Uterus (tissue), 4 donors: ENCODE results near the gene TMEM14A. TPM values are rescaled to one million over a fixed set of nuclear protein-coding genes. Genes with fewer than 3 reads are reported as not detected.
A peak's percentile ranks its signal among the peaks of the same experiment; 100 is the strongest.

Experiments used
- DNase-seq, 2 donors: peaks; one replicate each; pipeline ENCODE4 v3.0.0-alpha.2; 2019 to 2020
- H3K27ac ChIP-seq, 2 donors: fragments of 200-600 bp; sonication (generic); 1 replicate in 1 of 2; 2 replicates in 1 of 2; pipeline ENCODE4 v1.5.1; 2016 to 2018
- H3K27me3 ChIP-seq, 2 donors: fragments of 200-600 bp; sonication (generic); one replicate each; pipeline ENCODE4 v1.5.1; 2018 to 2019; ENCODE audit warnings: control low read depth in 1 of 2
- H3K36me3 ChIP-seq, 2 donors: fragments of 200-600 bp; sonication (generic); one replicate each; pipeline ENCODE4 v1.5.1; 2019; ENCODE audit warnings: control low read depth in 1 of 2
- H3K4me1 ChIP-seq, 2 donors: fragments of 200-600 bp; sonication (generic); one replicate each; pipeline ENCODE4 v1.5.1; 2018 to 2019; ENCODE audit warnings: control low read depth in 1 of 2
- H3K4me3 ChIP-seq, 2 donors: fragments of 200-600 bp; sonication (generic); 1 replicate in 1 of 2; 2 replicates in 1 of 2; pipeline ENCODE4 v1.5.1; 2018 to 2019; ENCODE audit warnings: mild to moderate bottlenecking in 1 of 2
- H3K9me3 ChIP-seq, 2 donors: fragments of 200-600 bp; sonication (generic); one replicate each; pipeline ENCODE4 v1.5.1; 2019; ENCODE audit warnings: control low read depth in 1 of 2
- CTCF ChIP-seq, 4 experiments: fragments of 200-600 bp in 2 of 4; fragments of 450-650 bp in 2 of 4; sonication (generic) in 2 of 4; IDR thresholded peaks; one replicate each; pipeline ENCODE4 v1.5.1; 2016 to 2019; ENCODE audit warnings: antibody characterized with exemption in 4 of 4, mild to moderate bottlenecking in 2 of 4, moderate library complexity in 1 of 4
- POLR2A ChIP-seq, 2 donors: fragments of 450-650 bp; IDR thresholded peaks; one replicate each; pipeline ENCODE4 v1.6.1; 2016; ENCODE audit warnings: antibody characterized with exemption in 2 of 2, mild to moderate bottlenecking in 1 of 2, moderate library complexity in 1 of 2
- intact Hi-C: fragments of 100-400 bp; cut with DNase I; formaldehyde crosslinking; loops from one replicate; pipeline ENCODE4 v1.15.1; 2023; ENCODE audit warnings: low total_unique reads
- total RNA-seq, 4 donors: library from RNA; depleted of rRNA in 3 of 4; stranded (reverse); fragments of >200 nt in 3 of 4; gene quantifications; one replicate each; pipeline versions ENCODE4 v1.1.0 to v1.2.4, GENCODE V29; 2014 to 2023
- donor health status: DM: yes; HTN: yes; CAD: no.

Gene TMEM14A
- total RNA-seq, 4 donors from 2014 or later: 9.5 to 65.0 (median 32.8) TPM

DNA sequence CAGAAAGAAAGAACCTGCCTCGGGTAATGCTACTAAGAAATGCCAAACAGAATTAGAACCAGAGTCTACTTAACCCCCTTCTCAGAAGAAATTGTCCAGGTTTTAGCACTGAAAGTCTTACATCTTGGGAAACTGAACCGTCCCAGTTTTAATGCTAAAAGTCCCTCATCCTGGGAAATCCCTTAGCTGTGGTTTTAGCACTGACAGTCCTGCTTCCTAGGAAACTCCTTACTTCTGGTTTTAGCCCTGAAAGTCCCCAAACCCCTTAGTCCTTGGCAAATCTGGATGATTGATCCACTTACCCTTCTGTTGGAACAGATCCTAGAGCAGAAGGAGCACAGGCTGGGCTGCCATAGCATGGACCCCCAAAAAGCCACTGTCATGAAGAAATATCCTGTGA lies 4.8 kb upstream of the TMEM14A start:
- Histone ChIP-seq H3K9me3 (no peaks in the 10 kb centered on the region), H3K27ac (no peak overlapping the region), H3K36me3 (no peaks in the 10 kb centered on the region), H3K4me3 (no peak overlapping the region), H3K4me1 (no peaks in the 10 kb centered on the region), H3K27me3 (no peaks in the 10 kb centered on the region)
- intact Hi-C loops: loop anchor here (10.0 kb wide), 1 partner anchor 71 kb away; no protein-coding TSS in a partner anchor
- DNase-seq: no peak
- TF ChIP-seq POLR2A (IDR thresholded peaks at IDR 0.05): no peak

DNA sequence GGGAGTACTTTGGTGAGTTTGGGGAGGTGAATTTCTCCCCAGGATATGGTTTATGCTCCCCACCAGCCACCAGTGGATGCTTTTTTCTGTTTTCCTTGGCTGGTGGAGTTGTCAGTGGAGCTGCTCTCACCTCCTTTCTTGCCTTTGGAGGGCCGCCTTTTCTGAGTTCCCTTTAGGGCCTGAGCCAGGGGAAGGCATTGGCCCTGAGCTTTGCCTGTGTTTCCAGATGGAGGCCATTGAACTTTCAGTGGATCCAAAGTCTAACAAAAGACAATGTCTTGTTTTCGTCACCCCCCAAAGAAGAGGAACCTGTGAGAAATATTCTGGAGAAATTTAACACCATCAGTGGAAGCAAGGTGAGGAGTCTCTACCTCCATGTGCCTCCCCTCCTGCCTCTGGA lies 4.4 kb upstream of the TMEM14A start:
- Histone ChIP-seq H3K4me3 (no peak overlapping the region), H3K4me1 (no peaks in the 10 kb centered on the region), H3K36me3 (no peaks in the 10 kb centered on the region), H3K27me3 (no peaks in the 10 kb centered on the region), H3K27ac (no peak overlapping the region), H3K9me3 (no peaks in the 10 kb centered on the region)
- TF ChIP-seq CTCF (IDR thresholded peaks at IDR 0.05) (no peak), POLR2A (IDR thresholded peaks at IDR 0.05) (no peak)
- no peak for DNase-seq
- intact Hi-C loops: loop anchor here (10.0 kb wide), 1 partner anchor 72 kb away; no protein-coding TSS in a partner anchor

DNA sequence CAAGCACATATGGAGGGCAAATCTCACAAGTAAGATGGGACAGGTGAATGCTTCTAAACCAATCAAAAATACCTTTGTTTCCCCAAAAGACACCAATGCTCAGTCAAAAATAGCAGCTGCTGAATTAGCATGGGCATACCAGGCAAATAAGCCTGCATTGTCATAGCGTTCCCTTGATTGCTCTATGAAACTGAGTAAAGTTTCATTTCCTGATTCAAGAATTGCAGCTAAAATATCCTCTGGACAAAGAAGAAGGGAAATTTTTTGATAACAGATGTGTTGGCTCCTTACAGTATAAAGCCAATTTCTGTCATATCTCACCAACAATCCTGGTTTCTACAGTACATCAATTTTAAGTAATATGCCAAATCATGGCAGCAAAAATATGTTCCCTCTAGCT lies 3.3 kb upstream of the TMEM14A start:
- H3K9me3 ChIP-seq: no peaks in the 10 kb centered on the region
- H3K4me1 ChIP-seq: no peaks in the 10 kb centered on the region
- no peak overlapping the region for H3K4me3 ChIP-seq
- H3K27me3 ChIP-seq: no peaks in the 10 kb centered on the region
- TF ChIP-seq CTCF (IDR thresholded peaks at IDR 0.05) (no peak), POLR2A (IDR thresholded peaks at IDR 0.05) (no peak)
- H3K36me3 ChIP-seq: no peaks in the 10 kb centered on the region
- intact Hi-C loops: loop anchor here (10.0 kb wide), 1 partner anchor 73 kb away; no protein-coding TSS in a partner anchor
- no peak overlapping the region for H3K27ac ChIP-seq
- DNase-seq: no peak

DNA sequence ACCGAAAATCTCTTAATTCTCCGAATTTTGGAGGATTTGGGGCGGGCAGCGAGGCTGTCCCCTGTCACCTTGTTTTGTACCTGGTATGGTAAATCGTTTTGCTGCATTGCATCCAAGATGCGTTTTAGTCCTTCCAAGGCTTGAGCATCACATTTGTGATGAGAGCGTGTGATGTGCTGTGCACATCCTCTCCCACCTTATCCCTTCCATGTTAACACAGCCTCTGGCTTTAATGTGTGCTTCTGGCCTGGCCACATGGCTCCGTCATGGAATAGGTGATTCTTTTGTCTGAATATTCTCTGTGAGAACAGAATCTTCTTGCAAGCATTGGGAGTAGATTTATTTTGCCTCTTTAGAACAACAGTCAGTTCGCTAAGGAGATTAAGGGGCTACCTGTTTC lies 763 bp downstream of the TMEM14A start:
- TF ChIP-seq CTCF (IDR thresholded peaks at IDR 0.05) (no peak), POLR2A (IDR thresholded peaks at IDR 0.05) (no peak)
- H3K4me1 ChIP-seq: no peaks in the 10 kb centered on the region
- H3K4me3 ChIP-seq: peak overlapping the region; percentile 66 to 75
- no peaks in the 10 kb centered on the region for H3K27me3 ChIP-seq
- no peak for DNase-seq
- peak overlapping the region in 1 of 2 donors; percentile 69 for H3K27ac ChIP-seq
- H3K36me3 ChIP-seq: no peaks in the 10 kb centered on the region
- intact Hi-C loops: no loop called here
- H3K9me3 ChIP-seq: no peaks in the 10 kb centered on the region

DNA sequence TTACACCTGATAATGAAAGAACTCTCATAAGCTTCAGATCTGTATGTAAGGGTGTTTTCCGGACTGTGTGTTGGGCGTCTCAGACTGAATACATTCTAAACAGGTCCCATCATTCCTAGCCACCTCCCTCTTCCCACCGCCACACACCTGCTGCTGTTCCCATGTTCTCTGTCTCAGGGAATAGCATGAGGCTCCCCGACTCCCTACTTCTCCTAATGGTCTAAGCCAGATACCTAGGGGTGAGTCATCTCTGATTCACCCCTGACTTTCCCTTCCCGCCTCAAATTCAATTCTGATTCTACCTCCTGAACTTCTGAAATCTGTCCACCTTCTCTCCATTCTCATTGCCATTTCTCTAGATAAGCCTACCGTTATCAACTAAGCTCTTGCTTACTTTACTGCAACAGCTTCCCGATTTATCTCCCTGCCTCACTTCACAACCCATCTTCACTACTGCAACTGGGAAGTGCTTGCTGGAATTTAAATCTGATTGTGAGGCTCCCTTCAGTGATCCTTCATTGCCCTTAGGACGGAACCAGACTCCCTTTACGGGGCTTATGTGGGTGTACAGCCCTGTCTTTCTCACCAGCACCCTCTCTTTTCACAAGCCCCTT lies 1.6 kb downstream of the TMEM14A start:
- Histone ChIP-seq H3K4me1 (no peaks in the 10 kb centered on the region), H3K4me3 (no peak overlapping the region), H3K36me3 (no peaks in the 10 kb centered on the region), H3K9me3 (no peaks in the 10 kb centered on the region), H3K27me3 (no peaks in the 10 kb centered on the region), H3K27ac (no peak overlapping the region)
- no peak for TF ChIP-seq CTCF (IDR thresholded peaks at IDR 0.05)
- no peak for TF ChIP-seq POLR2A (IDR thresholded peaks at IDR 0.05)
- intact Hi-C loops: no loop called here
- DNase-seq: no peak
